Lower lobe of right lung (tissue), 2 donors: ENCODE results near the gene SPAG16. TPM values are rescaled to one million over a fixed set of nuclear protein-coding genes. Genes with fewer than 3 reads are reported as not detected.

ENCODE experiments used
- ATAC-seq, 2 donors: fragments of 200-7000 bp; cut with Tn5 transposase; one replicate each; pipeline ENCODE4 v1.9.1; 2020 to 2022; ENCODE audit warnings: mild to moderate bottlenecking in 2 of 2, moderate library complexity in 2 of 2
- DNase-seq: peaks from one replicate; pipeline ENCODE4 v3.0.0-alpha.2; 2020
- H3K27ac ChIP-seq: fragments of 200-600 bp; one replicate; pipeline ENCODE4 v1.8.0; 2022
- H3K27me3 ChIP-seq: fragments of 200-600 bp; one replicate; pipeline ENCODE4 v1.8.0; 2022; ENCODE audit warnings: low read depth
- H3K36me3 ChIP-seq: fragments of 200-600 bp; one replicate; pipeline ENCODE4 v1.8.0; 2022; ENCODE audit warnings: mild to moderate bottlenecking
- H3K4me1 ChIP-seq: fragments of 200-600 bp; one replicate; pipeline ENCODE4 v1.8.0; 2022
- H3K4me3 ChIP-seq: fragments of 200-600 bp; one replicate; pipeline ENCODE4 v1.8.0; 2022; ENCODE audit warnings: mild to moderate bottlenecking
- H3K9me3 ChIP-seq: fragments of 200-600 bp; one replicate; pipeline ENCODE4 v1.8.0; 2022
- CTCF ChIP-seq: fragments of 200-600 bp; IDR thresholded peaks from one replicate; pipeline ENCODE4 v1.8.0; 2022; ENCODE audit warnings: antibody characterized with exemption, mild to moderate bottlenecking
- intact Hi-C: fragments of 100-400 bp; cut with DNase I; formaldehyde crosslinking; loops from one replicate; pipeline ENCODE4 v1.11.0; 2022
- total RNA-seq: library from RNA; stranded (reverse); fragmentation: NEBNext Ultra II Directional; extraction: Animal tissue kit (Norgen Biotek cat#: 25700); gene quantifications from one replicate; pipeline ENCODE4 v1.2.1, GENCODE V29; 2021
- donor health status: DM: no; HTN: yes; CAD: no; lungs with severe emphysema.

SPAG16 gene
- total RNA-seq, 1 donor from 2014 or later, result 16.7 TPM

GRCh38 chr2:214311931-214312749, 1027.9 kb downstream of the SPAG16 start:
- no peak for TF ChIP-seq CTCF
- no peak for DNase-seq
- H3K27ac ChIP-seq, result no peak overlapping the region
- intact Hi-C loops, result no loop called here
- no peaks in the 10 kb centered on the region for H3K4me1 ChIP-seq
- no peaks in the 10 kb centered on the region for H3K36me3 ChIP-seq
- no peak overlapping the region for H3K4me3 ChIP-seq
- no peak for ATAC-seq
- H3K27me3 ChIP-seq, result no peaks in the 10 kb centered on the region
- no peaks in the 10 kb centered on the region for H3K9me3 ChIP-seq

- Histone ChIP-seq H3K27me3 (no peaks in the 10 kb centered on the region), H3K4me1 (no peaks in the 10 kb centered on the region), H3K9me3 (no peaks in the 10 kb centered on the region), H3K36me3 (no peaks in the 10 kb centered on the region), H3K4me3 (no peak overlapping the region), H3K27ac (no peak overlapping the region)
- ATAC-seq (no peak), DNase-seq (no peak)
- intact Hi-C loops, result no loop called here
- TF ChIP-seq CTCF, result no peak
These were observed 1031.1 kb downstream of the SPAG16 start for GRCh38 chr2:214315324-214315723.

GRCh38 chr2:214320211-214320610, 1035.9 kb downstream of the SPAG16 start:
- intact Hi-C loops, result no loop called here
- DNase-seq (no peak), ATAC-seq (no peak)
- H3K27me3 ChIP-seq, result no peaks in the 10 kb centered on the region
- H3K4me1 ChIP-seq, result no peaks in the 10 kb centered on the region
- H3K27ac ChIP-seq, result no peak overlapping the region
- H3K4me3 ChIP-seq, result no peak overlapping the region
- no peaks in the 10 kb centered on the region for H3K36me3 ChIP-seq
- TF ChIP-seq CTCF, result no peak
- H3K9me3 ChIP-seq, result no peaks in the 10 kb centered on the region

- Histone ChIP-seq H3K36me3 (no peaks in the 10 kb centered on the region), H3K27ac (no peak overlapping the region), H3K9me3 (no peaks in the 10 kb centered on the region), H3K4me1 (no peaks in the 10 kb centered on the region), H3K4me3 (no peak overlapping the region), H3K27me3 (no peaks in the 10 kb centered on the region)
- TF ChIP-seq CTCF, result no peak
- intact Hi-C loops, result no loop called here
- ATAC-seq (no peak), DNase-seq (no peak)
These were observed 1038.4 kb downstream of the SPAG16 start for GRCh38 chr2:214322662-214323061.

- Histone ChIP-seq H3K4me3 (no peak overlapping the region), H3K9me3 (no peaks in the 10 kb centered on the region), H3K4me1 (no peaks in the 10 kb centered on the region), H3K27ac (no peak overlapping the region), H3K36me3 (no peaks in the 10 kb centered on the region), H3K27me3 (no peaks in the 10 kb centered on the region)
- intact Hi-C loops, result no loop called here
- ATAC-seq, result no peak
- TF ChIP-seq CTCF, result no peak
- DNase-seq, result no peak
These were observed 1041.1 kb downstream of the SPAG16 start for GRCh38 chr2:214325404-214325803.
